ENCODE data around the gene CTSC. TPM values are rescaled to one million over a fixed set of nuclear protein-coding genes. Genes with fewer than 3 reads are reported as not detected.

The CTSC gene
- total RNA-seq, 1 donor from 2014 or later = 108 TPM

GRCh38 chr11:88318017-88318416 lies 19.5 kb downstream of the CTSC start:
- DNase-seq (ENCODE audit: low spot score) = no peak

GRCh38 chr11:88317536-88317935 lies 20.0 kb downstream of the CTSC start:
- DNase-seq (ENCODE audit: low spot score) = no peak

GRCh38 chr11:88315981-88316441 lies 21.5 kb downstream of the CTSC start:
- DNase-seq (ENCODE audit: low spot score) = no peak

GRCh38 chr11:88315015-88315414 lies 22.5 kb downstream of the CTSC start:
- DNase-seq (ENCODE audit: low spot score) = no peak

- DNase-seq (ENCODE audit: low spot score) = no peak
Observed at GRCh38 chr11:88313441-88313840, 24.1 kb downstream of the CTSC start.

GRCh38 chr11:88312628-88313027 lies 24.9 kb downstream of the CTSC start:
- no peak for DNase-seq (ENCODE audit: low spot score)

- DNase-seq (ENCODE audit: low spot score) = no peak
Observed at GRCh38 chr11:88310246-88310645, 27.3 kb downstream of the CTSC start.

GRCh38 chr11:88308576-88308975 lies 29.0 kb downstream of the CTSC start:
- DNase-seq (ENCODE audit: low spot score) = no peak

- no peak for DNase-seq (ENCODE audit: low spot score)
Observed at GRCh38 chr11:88307749-88308425, 29.6 kb downstream of the CTSC start.

- no peak for DNase-seq (ENCODE audit: low spot score)
Observed at GRCh38 chr11:88306785-88307184, 30.8 kb downstream of the CTSC start.

GRCh38 chr11:88305430-88305829 lies 32.1 kb downstream of the CTSC start:
- no peak for DNase-seq (ENCODE audit: low spot score)

GRCh38 chr11:88304352-88304751 lies 33.2 kb downstream of the CTSC start:
- DNase-seq (ENCODE audit: low spot score) = no peak

GRCh38 chr11:88303037-88303436 lies 34.5 kb downstream of the CTSC start:
- DNase-seq (ENCODE audit: low spot score) = no peak

GRCh38 chr11:88301488-88302140 lies 35.9 kb downstream of the CTSC start:
- DNase-seq (ENCODE audit: low spot score) = no peak

GRCh38 chr11:88300888-88301487 lies 36.5 kb downstream of the CTSC start:
- DNase-seq (ENCODE audit: low spot score) = no peak

- no peak for DNase-seq (ENCODE audit: low spot score)
Observed at GRCh38 chr11:88297863-88298262, 39.7 kb downstream of the CTSC start.

- DNase-seq (ENCODE audit: low spot score) = no peak
Observed at GRCh38 chr11:88297421-88297820, 40.1 kb downstream of the CTSC start.

- no peak for DNase-seq (ENCODE audit: low spot score)
Observed at GRCh38 chr11:88295028-88295427, 42.5 kb downstream of the CTSC start.

- no peak for DNase-seq (ENCODE audit: low spot score)
Observed at GRCh38 chr11:88293931-88294330, 43.6 kb downstream of the CTSC start.

GRCh38 chr11:88292171-88292843 lies 45.2 kb downstream of the CTSC start:
- DNase-seq (ENCODE audit: low spot score) = no peak

GRCh38 chr11:88288560-88288959 lies 49.0 kb downstream of the CTSC start:
- DNase-seq (ENCODE audit: low spot score) = no peak

GRCh38 chr11:88284336-88285050 lies 53.0 kb downstream of the CTSC start:
- peak; percentile 72 for DNase-seq (ENCODE audit: low spot score)
